ENCODE results near the gene NAT8L.

Gene NAT8L

GRCh38 chr4:2104556-2105345 lies 45.6 kb downstream of the NAT8L start:
- Histone ChIP-seq H3K4me3 (ENCODE audit: low read depth, low read length) (no peak overlapping the region), H3K4me2 (ENCODE audit: low read length) (no peak overlapping the region), H3K27me3 (ENCODE audit: control insufficient read depth, insufficient read depth, low read length) (no peaks in the 10 kb centered on the region)

DNA sequence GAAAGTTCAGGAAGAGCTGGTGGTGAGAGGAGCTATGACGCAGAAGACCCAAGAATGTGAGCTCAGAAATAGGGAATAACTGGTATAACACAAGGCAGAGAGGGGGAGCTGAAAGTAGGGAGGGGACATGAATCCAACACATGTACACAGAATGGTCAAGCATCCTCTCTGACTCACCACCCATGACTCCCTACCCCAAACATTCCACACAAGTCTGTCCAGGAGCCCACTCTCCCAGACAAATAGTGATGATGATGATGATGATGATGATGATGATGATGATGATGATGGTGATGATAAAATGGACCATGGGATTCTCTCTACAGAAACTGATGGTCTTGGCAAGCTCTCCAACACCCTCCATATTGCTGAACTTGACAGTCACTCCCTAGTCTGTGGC lies 46.4 kb downstream of the NAT8L start:
- no peak overlapping the region for H3K9ac ChIP-seq
- no peak overlapping the region for H3K4me2 ChIP-seq (ENCODE audit: low read length)
- H3K27me3 ChIP-seq (ENCODE audit: control insufficient read depth, insufficient read depth, low read length) = no peaks in the 10 kb centered on the region
- no peaks in the 10 kb centered on the region for H3K36me3 ChIP-seq (ENCODE audit: control insufficient read depth, insufficient read depth, low read length)
- TF ChIP-seq CTCF (IDR thresholded peaks at IDR 0.05) = no peak
- H2AFZ ChIP-seq = no peak overlapping the region
- H3K4me1 ChIP-seq = no peaks in the 10 kb centered on the region
- H3K27ac ChIP-seq = no peak overlapping the region
- no peaks in the 10 kb centered on the region for H3K79me2 ChIP-seq
- H3K9me3 ChIP-seq (ENCODE audit: control insufficient read depth, low read length) = no peaks in the 10 kb centered on the region
- no peak overlapping the region for H3K4me3 ChIP-seq (ENCODE audit: low read depth, low read length)

More at GRCh38 chr4:2104556-2105345, 45.6 kb downstream of the NAT8L start:
- H3K36me3 ChIP-seq (ENCODE audit: control insufficient read depth, insufficient read depth, low read length) = no peaks in the 10 kb centered on the region
- H3K4me1 ChIP-seq = no peaks in the 10 kb centered on the region
- no peak for TF ChIP-seq CTCF (IDR thresholded peaks at IDR 0.05)
- no peak overlapping the region for H2AFZ ChIP-seq
- H3K79me2 ChIP-seq = no peaks in the 10 kb centered on the region
- H3K9me3 ChIP-seq (ENCODE audit: control insufficient read depth, low read length) = no peaks in the 10 kb centered on the region
- no peak overlapping the region for H3K27ac ChIP-seq
- no peak overlapping the region for H3K9ac ChIP-seq

GRCh38 chr4:2116687-2117400 lies 57.7 kb downstream of the NAT8L start:
- H3K4me2 ChIP-seq (ENCODE audit: low read length) = no peak overlapping the region
- no peak overlapping the region for H3K9ac ChIP-seq
- H3K36me3 ChIP-seq (ENCODE audit: control insufficient read depth, insufficient read depth, low read length) = no peaks in the 10 kb centered on the region
- H3K9me3 ChIP-seq (ENCODE audit: control insufficient read depth, low read length) = no peaks in the 10 kb centered on the region
- no peak for TF ChIP-seq CTCF (IDR thresholded peaks at IDR 0.05)
- H3K4me1 ChIP-seq = no peaks in the 10 kb centered on the region
- no peak overlapping the region for H3K27ac ChIP-seq
- no peaks in the 10 kb centered on the region for H3K79me2 ChIP-seq
- H2AFZ ChIP-seq = no peak overlapping the region
- H3K27me3 ChIP-seq (ENCODE audit: control insufficient read depth, insufficient read depth, low read length) = no peaks in the 10 kb centered on the region
- no peak overlapping the region for H3K4me3 ChIP-seq (ENCODE audit: low read depth, low read length)
